Astrocyte (in vitro differentiated cells and primary cell): ENCODE data around the gene SLC12A4.

Experiments
- EZH2 ChIP-seq: IDR thresholded peaks from 2 replicates; pipeline ENCODE4 v1.6.1; 2012; ENCODE audit warnings: mild to moderate bottlenecking, low read length, inconsistent platforms; ENCODE audit not compliant: insufficient read depth
- TF ChIP-seq, protein P1 (sequence below): IDR thresholded peaks from 2 replicates; pipeline ENCODE4 v1.5.1; 2011; ENCODE audit warnings: low read depth, mild to moderate bottlenecking, inconsistent platforms, low read length, moderate library complexity; ENCODE audit not compliant: insufficient read depth

GRCh38 chr16:67946966-67947558, 21.4 kb downstream of the SLC12A4 start:
- TF ChIP-seq, protein P1, sequence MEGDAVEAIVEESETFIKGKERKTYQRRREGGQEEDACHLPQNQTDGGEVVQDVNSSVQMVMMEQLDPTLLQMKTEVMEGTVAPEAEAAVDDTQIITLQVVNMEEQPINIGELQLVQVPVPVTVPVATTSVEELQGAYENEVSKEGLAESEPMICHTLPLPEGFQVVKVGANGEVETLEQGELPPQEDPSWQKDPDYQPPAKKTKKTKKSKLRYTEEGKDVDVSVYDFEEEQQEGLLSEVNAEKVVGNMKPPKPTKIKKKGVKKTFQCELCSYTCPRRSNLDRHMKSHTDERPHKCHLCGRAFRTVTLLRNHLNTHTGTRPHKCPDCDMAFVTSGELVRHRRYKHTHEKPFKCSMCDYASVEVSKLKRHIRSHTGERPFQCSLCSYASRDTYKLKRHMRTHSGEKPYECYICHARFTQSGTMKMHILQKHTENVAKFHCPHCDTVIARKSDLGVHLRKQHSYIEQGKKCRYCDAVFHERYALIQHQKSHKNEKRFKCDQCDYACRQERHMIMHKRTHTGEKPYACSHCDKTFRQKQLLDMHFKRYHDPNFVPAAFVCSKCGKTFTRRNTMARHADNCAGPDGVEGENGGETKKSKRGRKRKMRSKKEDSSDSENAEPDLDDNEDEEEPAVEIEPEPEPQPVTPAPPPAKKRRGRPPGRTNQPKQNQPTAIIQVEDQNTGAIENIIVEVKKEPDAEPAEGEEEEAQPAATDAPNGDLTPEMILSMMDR = no peak
- TF ChIP-seq EZH2 = no peak
